Gastroesophageal sphincter (tissue), 3 donors: ENCODE measurements around the gene ARMC2.

ENCODE experiments used
- CTCF ChIP-seq, 4 experiments: fragments of 200-600 bp in 2 of 4; fragments of 450-650 bp in 2 of 4; sonication (generic) in 1 of 4; IDR thresholded peaks; one replicate each; pipeline ENCODE4 v1.5.1; 2017 to 2019; ENCODE audit warnings: antibody characterized with exemption in 4 of 4, mild to moderate bottlenecking in 2 of 4, moderate library complexity in 2 of 4
- POLR2AphosphoS5 ChIP-seq: sonication (generic); formaldehyde crosslinking; IDR thresholded peaks from one replicate; pipeline ENCODE4 v1.6.1; 2017; ENCODE audit warnings: antibody characterized with exemption

- TF ChIP-seq CTCF (IDR thresholded peaks at IDR 0.05) = no peak
- TF ChIP-seq POLR2AphosphoS5 = no peak
Measured at GRCh38 chr6:108888745-108889144, 40.5 kb downstream of the ARMC2 start.
